HUES48 (cell line): Measurements from ENCODE around the gene PACRG.
"Not testable (repeated sequence)": the region's sequence is repeated elsewhere in the genome, so short reads cannot be mapped to it uniquely, and the experiment has no call there.

Experiments used
- H3K27ac ChIP-seq: one replicate; pipeline ENCODE4 v1.7.0; 2013; ENCODE audit warnings: low read depth, low read length, inconsistent platforms
- H3K27me3 ChIP-seq: 2 replicates; pipeline ENCODE4 v1.6.1; 2013; ENCODE audit warnings: mild to moderate bottlenecking, low read length; ENCODE audit not compliant: control insufficient read depth, insufficient read depth
- H3K36me3 ChIP-seq: 2 replicates; pipeline ENCODE4 v1.6.1; 2013; ENCODE audit warnings: low read length; ENCODE audit not compliant: control insufficient read depth, insufficient read depth
- H3K4me1 ChIP-seq: 2 replicates; pipeline ENCODE4 v1.6.1; 2013; ENCODE audit warnings: mild to moderate bottlenecking, low read length; ENCODE audit not compliant: control insufficient read depth, insufficient read depth
- H3K4me3 ChIP-seq: 2 replicates; pipeline ENCODE4 v1.5.1; 2013; ENCODE audit warnings: mild to moderate bottlenecking, low read depth, low read length
- H3K9ac ChIP-seq: 2 replicates; pipeline ENCODE4 v1.6.1; 2013; ENCODE audit warnings: mild to moderate bottlenecking, low read depth, low read length, moderate library complexity
- H3K9me3 ChIP-seq: 2 replicates; pipeline ENCODE4 v1.6.1; 2013; ENCODE audit warnings: low read length; ENCODE audit not compliant: control insufficient read depth, insufficient read depth

PACRG gene

DNA sequence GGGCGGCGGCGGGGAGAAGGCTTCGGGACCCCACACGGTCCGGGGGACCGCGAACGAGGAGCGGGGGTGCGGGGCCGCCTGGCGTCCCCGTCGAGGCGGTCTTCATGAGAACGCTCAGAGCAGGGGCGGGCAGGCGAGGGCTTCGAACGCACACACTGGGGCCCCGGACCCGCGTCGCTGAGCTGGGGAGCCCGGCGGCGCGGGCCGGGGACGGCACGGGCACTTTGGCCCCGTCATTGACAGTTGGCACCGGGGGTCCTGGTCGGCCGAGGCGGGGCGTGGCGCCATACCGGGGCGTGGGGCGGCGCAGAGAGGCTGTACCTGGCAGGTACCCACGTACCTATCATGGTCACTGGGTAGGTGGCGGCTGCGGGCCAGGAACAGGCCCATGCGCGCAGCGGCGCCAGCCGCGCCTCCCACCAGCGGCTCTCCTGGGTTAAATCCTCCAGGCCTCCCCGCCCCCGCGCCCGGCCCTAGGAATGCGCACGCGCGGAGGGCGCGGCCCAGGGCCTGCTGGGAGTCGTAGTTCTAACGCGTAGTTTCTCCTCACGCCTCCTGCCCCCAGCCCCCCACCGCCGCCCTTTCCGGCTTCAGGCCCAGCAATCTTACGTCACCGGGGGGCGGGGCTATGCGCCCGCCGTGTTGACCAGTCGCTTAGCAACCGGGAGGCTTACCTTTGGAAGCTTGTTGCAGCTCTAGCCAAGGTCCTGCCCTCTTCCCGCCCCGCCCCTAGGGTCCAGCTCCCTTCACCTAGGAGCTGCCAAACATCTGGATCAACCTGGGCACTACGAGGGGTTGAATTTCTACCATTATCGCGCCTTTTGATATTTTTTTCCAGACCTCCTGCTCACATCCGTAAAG is at the start of gene PACRG, which contains the start of gene PRKN:
PACRG (plus strand) TSS at position 653 of the 861 bp plus-strand sequence.
PRKN (minus strand) TSS at position 445 of the 861 bp plus-strand sequence.
- peak within 1 kb of the TSS; percentile 45 for H3K9ac ChIP-seq
- H3K36me3 ChIP-seq = no peaks in the 10 kb centered on the region
- peaks cover 12% of the 10 kb centered on the region for H3K4me1 ChIP-seq
- H3K4me3 ChIP-seq = peak within 1 kb of the TSS; percentile 90
- H3K9me3 ChIP-seq = no peaks in the 10 kb centered on the region
- H3K27ac ChIP-seq = peak within 1 kb of the TSS; percentile 28
- peaks cover 5% of the 10 kb centered on the region for H3K27me3 ChIP-seq

DNA sequence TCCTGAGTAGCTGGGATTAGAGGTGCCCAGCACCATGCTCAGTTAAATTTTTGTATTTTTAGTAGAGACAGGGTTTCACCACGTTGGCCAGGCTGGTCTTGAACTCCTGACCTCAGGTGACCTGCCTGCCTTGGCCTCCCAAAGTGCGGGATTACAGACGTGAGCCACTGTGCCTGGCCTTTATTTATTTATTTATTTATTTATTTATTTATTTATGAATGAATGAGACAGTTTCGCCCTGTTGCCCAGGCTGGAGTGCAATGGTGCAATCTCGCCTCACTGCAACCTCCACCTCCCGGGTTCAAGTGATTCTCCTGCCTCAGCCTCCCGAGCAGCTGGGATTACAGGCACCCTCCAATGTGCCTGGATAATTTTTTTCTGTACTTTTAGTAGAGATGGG is 48.9 kb upstream of the PACRG start:
- H3K9ac ChIP-seq, H3K4me3 ChIP-seq, H3K4me1 ChIP-seq, H3K27me3 ChIP-seq, H3K36me3 ChIP-seq, H3K27ac ChIP-seq, H3K9me3 ChIP-seq: not testable (repeated sequence)

DNA sequence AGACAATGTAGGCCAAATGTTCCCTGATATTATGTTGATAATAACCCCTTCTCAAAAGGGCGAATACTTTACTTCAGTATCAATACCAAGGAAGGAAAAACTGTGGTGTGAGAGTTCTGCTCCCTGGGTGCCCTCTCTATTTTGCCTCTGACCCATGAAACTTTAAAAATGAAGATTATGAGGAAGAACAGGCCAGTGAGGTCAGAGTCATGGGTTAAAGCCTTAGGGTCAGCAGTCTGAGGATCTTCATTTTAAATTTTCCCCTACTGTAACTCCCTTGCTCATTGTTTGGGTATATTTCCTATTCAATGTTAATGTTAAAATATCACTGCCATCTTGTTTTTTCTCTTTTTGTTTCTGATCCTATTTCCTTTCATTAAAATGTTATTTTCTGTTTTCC is 48.1 kb upstream of the PACRG start:
- H3K9me3 ChIP-seq = no peaks in the 10 kb centered on the region
- no peak overlapping the region for H3K9ac ChIP-seq
- no peaks in the 10 kb centered on the region for H3K36me3 ChIP-seq
- H3K27me3 ChIP-seq = no peaks in the 10 kb centered on the region
- no peaks in the 10 kb centered on the region for H3K4me1 ChIP-seq
- no peak overlapping the region for H3K27ac ChIP-seq
- no peak overlapping the region for H3K4me3 ChIP-seq

DNA sequence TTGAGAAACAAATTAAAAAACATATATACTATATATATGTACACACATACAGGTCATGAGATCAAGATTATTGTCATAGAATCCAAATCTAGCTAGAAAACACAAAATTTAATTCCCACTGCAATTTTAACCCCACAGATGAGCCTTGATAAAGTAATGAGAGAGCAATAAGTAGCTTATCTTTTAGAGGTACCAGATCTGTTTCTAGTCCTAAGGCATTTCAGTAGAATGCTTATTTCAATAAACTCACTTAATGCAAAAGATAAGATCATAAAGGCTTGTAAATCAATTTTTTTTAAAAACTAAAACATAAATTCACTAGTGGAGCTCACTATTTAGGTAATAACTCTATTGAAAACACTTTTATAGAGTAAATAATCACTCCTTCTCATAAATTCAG is 47.4 kb upstream of the PACRG start:
- Histone ChIP-seq H3K9me3 (no peaks in the 10 kb centered on the region), H3K27me3 (no peaks in the 10 kb centered on the region), H3K27ac (no peak overlapping the region), H3K9ac (no peak overlapping the region), H3K4me3 (no peak overlapping the region), H3K4me1 (no peaks in the 10 kb centered on the region), H3K36me3 (no peaks in the 10 kb centered on the region)

DNA sequence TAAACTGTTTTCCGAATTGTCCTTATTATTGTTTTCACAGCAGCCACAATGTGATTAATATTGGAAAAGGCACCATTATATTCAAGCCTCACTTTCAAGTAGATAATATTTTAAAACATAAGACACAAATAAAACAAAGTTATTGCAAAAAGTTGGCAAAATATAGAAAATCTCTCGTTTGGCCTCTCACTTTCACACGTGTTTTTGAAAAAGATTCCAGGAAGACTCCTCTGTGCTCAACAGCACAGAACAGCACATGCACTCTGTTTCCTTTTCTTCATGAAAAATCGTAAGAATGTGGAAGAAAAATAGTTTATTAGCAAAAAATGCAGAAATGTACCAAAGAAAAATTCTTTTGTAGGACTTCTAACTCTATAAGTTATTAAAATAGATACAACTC is 46.9 kb upstream of the PACRG start:
- H3K4me1 ChIP-seq = no peaks in the 10 kb centered on the region
- no peaks in the 10 kb centered on the region for H3K27me3 ChIP-seq
- H3K4me3 ChIP-seq = no peak overlapping the region
- H3K9ac ChIP-seq = no peak overlapping the region
- H3K27ac ChIP-seq = no peak overlapping the region
- no peaks in the 10 kb centered on the region for H3K9me3 ChIP-seq
- H3K36me3 ChIP-seq = no peaks in the 10 kb centered on the region

DNA sequence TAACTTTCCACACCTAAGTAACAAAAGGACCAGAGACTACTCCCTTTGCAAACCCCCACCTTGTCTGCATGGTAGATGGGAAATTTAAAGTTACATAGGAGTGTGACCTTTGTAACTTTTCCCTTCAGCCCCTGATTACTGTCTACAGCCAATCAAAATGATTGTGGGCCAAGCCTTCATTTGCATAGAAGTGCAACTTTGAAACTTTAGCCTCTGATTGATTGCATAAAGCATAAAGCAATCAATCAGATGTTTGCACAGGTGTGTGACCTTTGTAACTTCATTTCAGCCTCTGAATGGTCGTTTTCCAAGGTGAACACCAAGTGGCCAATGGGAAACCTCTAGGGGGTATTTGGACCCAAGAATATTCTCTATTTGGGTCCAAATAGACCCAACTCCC is 46.3 kb upstream of the PACRG start:
- Histone ChIP-seq H3K27me3 (no peaks in the 10 kb centered on the region), H3K36me3 (no peaks in the 10 kb centered on the region), H3K4me1 (no peaks in the 10 kb centered on the region), H3K9me3 (no peaks in the 10 kb centered on the region), H3K27ac (no peak overlapping the region), H3K4me3 (no peak overlapping the region), H3K9ac (no peak overlapping the region)

DNA sequence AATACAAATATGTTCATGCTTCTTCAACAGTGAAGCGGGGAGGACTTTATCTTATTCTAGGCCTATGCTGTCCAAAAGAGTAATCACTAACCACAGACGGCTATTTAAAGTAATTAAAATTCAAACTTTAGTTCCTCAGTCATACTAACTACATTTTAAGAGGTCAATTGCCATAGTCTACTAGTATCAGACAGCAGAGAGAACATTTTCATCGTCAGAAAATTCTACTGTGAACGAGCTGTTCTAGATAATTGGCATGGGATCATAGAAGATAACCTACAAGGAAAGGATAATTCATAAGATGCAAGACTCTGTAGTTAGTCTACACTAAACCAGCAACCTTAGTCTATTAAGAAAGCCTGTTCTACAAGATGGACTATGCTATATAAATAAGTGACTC is 44.6 kb upstream of the PACRG start:
- Histone ChIP-seq H3K4me3 (no peak overlapping the region), H3K9ac (no peak overlapping the region), H3K9me3 (no peaks in the 10 kb centered on the region), H3K27me3 (no peaks in the 10 kb centered on the region), H3K4me1 (peaks cover 8% of the 10 kb centered on the region), H3K27ac (no peak overlapping the region), H3K36me3 (no peaks in the 10 kb centered on the region)

DNA sequence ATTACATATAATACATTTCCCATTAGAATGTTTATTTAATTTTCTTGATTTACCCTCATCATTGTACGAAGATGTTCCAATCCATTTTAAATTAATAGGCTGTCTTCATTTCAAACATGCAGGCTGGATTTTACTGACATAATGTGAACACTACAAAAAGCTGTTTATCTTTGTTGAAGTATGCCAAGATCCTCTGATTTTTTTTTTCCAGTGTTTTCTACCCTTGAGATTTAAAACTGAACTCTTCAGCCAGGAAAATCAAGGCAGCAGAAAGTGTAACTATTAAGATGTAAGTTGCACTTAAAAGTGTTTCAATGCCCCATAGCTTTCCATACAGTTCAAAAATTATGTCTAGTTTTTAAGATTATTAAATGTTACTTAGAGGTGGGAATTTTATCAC is 43.7 kb upstream of the PACRG start:
- Histone ChIP-seq H3K36me3 (no peaks in the 10 kb centered on the region), H3K4me3 (no peak overlapping the region), H3K9ac (no peak overlapping the region), H3K9me3 (no peaks in the 10 kb centered on the region), H3K27me3 (no peaks in the 10 kb centered on the region), H3K27ac (no peak overlapping the region), H3K4me1 (peaks cover 14% of the 10 kb centered on the region)

DNA sequence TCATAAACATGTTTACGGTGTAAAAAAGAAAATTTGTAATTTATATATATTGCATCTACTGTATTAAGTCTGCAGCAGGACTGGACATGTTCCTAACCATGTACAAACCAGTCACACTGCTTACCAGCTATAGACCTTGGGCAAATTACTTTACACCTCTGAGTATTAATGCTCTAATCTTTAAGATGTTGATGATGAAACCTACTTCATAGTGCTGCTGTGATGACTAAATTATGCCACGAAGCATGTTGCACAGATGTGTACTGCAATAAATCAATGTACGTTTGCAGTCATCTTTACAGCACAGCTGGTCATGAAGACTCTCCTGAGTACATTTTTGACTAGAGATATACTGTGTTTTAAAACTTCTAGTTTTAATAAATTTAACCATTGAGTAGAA is 42.8 kb upstream of the PACRG start:
- no peaks in the 10 kb centered on the region for H3K27me3 ChIP-seq
- H3K27ac ChIP-seq = no peak overlapping the region
- no peak overlapping the region for H3K9ac ChIP-seq
- H3K36me3 ChIP-seq = no peaks in the 10 kb centered on the region
- no peaks in the 10 kb centered on the region for H3K9me3 ChIP-seq
- H3K4me1 ChIP-seq = peaks cover 23% of the 10 kb centered on the region
- H3K4me3 ChIP-seq = no peak overlapping the region

DNA sequence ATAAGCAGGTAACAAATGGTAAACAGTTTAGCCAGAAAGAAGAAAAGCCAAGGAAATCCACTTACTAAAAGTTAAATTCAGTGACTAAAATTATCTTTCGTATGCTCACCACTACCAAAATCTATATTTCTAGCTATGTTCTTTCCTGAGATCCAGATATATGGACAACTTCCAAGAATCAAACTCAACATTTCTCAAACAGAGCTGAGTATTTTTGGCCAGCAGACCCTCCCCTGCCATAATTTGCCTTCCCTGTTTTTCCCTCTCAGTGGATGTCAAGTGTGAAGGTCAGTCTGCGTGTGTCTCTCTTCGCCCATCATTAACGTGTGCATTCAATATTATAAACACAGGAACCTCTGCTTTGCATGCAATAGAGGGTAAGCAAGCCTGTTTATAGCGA is 42.2 kb upstream of the PACRG start:
- no peaks in the 10 kb centered on the region for H3K9me3 ChIP-seq
- H3K4me1 ChIP-seq = peaks cover 29% of the 10 kb centered on the region
- no peaks in the 10 kb centered on the region for H3K27me3 ChIP-seq
- H3K9ac ChIP-seq = no peak overlapping the region
- H3K4me3 ChIP-seq = no peak overlapping the region
- no peak overlapping the region for H3K27ac ChIP-seq
- no peaks in the 10 kb centered on the region for H3K36me3 ChIP-seq

DNA sequence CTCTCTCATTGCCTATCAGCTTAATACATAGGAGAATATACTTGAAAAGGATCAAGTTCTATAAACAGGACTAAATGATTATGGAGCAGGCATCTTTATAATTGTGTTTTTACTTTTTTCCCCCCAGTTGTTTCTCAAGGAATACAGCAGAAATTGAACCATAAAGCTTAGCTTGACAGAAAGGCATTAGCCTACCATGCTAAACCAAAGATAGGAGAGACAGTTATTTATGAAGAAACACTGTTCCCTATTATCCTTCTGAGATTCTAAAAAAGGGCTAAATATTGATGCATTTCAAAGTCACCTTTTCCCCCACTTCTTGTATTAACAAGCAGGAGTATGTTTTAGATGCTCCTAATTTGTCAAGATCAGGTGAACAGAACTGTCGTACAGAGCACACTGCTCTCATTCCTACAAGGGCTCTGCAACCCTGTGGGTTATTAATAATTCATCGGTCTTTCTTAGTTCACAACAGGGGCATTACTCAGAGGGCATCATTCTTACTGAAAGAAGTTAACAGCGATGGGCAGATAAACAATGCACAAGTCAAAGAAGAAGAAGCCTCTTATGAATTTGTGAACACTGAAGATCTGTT is 38.9 kb upstream of the PACRG start:
- peaks cover 32% of the 10 kb centered on the region for H3K4me1 ChIP-seq
- H3K9me3 ChIP-seq = no peaks in the 10 kb centered on the region
- H3K27me3 ChIP-seq = no peaks in the 10 kb centered on the region
- no peaks in the 10 kb centered on the region for H3K36me3 ChIP-seq
- no peak overlapping the region for H3K27ac ChIP-seq
- no peak overlapping the region for H3K4me3 ChIP-seq
- H3K9ac ChIP-seq = no peak overlapping the region
